GM13976 (cell line): ENCODE data around the gene NLRC3.
"Not testable (repeated sequence)": the region's sequence is repeated elsewhere in the genome, so short reads cannot be mapped to it uniquely, and the experiment has no call there.

Source experiments
- DNase-seq: peaks from one replicate; pipeline ENCODE4 v3.0.0; 2012; ENCODE audit warnings: low spot score
- CTCF ChIP-seq: IDR thresholded peaks from 2 replicates; pipeline ENCODE4 v1.5.1; 2012; ENCODE audit warnings: borderline replicate concordance, mild to moderate bottlenecking; ENCODE audit not compliant: insufficient read depth; ENCODE audit errors: extremely low read depth, missing control alignments, control extremely low read depth
- in situ Hi-C: fragments of 300-500 bp; cut with MboI; formaldehyde crosslinking; loops from one replicate; pipeline ENCODE4 v1.12.0; 2022; ENCODE audit warnings: low sequenced_read_pairs, mixed read lengths, inconsistent platforms; ENCODE audit not compliant: unreplicated experiment

NLRC3 gene

GRCh38 chr16:3503523-3503922 lies 73.7 kb downstream of the NLRC3 start:
- TF ChIP-seq CTCF: no peak
- no peak for DNase-seq
- in situ Hi-C loops: no loop called here

- TF ChIP-seq CTCF: no peak
- no peak for DNase-seq
- in situ Hi-C loops: no loop called here
These were observed 75.3 kb downstream of the NLRC3 start for GRCh38 chr16:3501783-3502400.

GRCh38 chr16:3501412-3501761 lies 75.8 kb downstream of the NLRC3 start:
- in situ Hi-C loops, DNase-seq: not testable (repeated sequence)

GRCh38 chr16:3498988-3499387 lies 78.2 kb downstream of the NLRC3 start:
- no peak for TF ChIP-seq CTCF
- in situ Hi-C loops: no loop called here
- DNase-seq: no peak

- DNase-seq: no peak
- TF ChIP-seq CTCF: no peak
- in situ Hi-C loops: no loop called here
These were observed 79.4 kb downstream of the NLRC3 start for GRCh38 chr16:3497771-3498170.

GRCh38 chr16:3496386-3496785 lies 80.8 kb downstream of the NLRC3 start:
- no peak for TF ChIP-seq CTCF
- no peak for DNase-seq
- in situ Hi-C loops: no loop called here

GRCh38 chr16:3495176-3495575 lies 82.0 kb downstream of the NLRC3 start, which contains the start of gene C16orf90:
Gene C16orf90 (minus strand): TSS chr16:3495489. CDS start chr16:3495421, 68 bp downstream.
- in situ Hi-C loops: no loop called here
- no peak for DNase-seq
- TF ChIP-seq CTCF: no peak
